T-helper 2 cell (primary cell): Measurements from ENCODE around the gene KIF21A.
A peak's percentile ranks its signal among the peaks of the same experiment; 100 is the strongest.

Experiments
- DNase-seq, 5 experiments: peaks; one replicate each; pipeline versions ENCODE4 v3.0.0 to v3.0.0-alpha.2; 2012 to 2022

Gene KIF21A

DNA sequence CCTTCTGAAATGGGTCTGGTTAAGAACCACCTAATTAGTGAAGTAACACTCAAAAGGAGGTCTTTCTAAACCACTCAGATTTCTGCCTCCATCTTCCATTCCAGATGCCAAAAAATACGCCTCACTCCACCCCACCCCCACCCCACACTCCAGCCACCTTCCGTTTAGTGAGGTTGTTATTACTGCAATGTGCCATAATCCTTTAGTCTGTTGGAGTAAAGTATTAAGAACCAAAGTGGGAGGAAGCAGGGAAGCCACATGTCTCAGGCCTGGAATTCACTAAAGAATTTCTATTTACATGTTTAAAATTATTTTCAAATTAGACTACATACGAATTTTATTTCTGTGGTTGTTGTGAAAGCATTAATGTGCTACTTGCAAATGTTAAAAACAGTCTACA, 7.4 kb downstream of the KIF21A start:
- no peak for DNase-seq

DNA sequence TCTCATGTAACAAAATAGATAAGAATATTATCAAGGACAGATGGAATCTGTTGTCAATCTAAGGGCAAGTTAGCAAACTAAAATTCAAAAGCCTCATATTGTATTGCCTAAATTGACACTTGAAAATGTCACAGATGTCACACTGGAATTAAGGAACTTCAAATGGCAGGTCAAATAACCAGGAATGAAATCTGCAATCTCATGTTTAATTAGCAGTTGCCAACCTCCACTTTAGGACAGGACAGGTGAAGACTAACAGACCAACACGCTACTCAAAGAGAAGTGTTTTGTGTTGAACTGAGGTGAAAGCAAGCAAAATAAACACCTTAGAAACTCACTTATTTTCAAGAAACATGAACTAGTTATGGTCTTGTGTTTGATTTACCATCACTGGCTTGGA, 11.1 kb downstream of the KIF21A start:
- no peak for DNase-seq

DNA sequence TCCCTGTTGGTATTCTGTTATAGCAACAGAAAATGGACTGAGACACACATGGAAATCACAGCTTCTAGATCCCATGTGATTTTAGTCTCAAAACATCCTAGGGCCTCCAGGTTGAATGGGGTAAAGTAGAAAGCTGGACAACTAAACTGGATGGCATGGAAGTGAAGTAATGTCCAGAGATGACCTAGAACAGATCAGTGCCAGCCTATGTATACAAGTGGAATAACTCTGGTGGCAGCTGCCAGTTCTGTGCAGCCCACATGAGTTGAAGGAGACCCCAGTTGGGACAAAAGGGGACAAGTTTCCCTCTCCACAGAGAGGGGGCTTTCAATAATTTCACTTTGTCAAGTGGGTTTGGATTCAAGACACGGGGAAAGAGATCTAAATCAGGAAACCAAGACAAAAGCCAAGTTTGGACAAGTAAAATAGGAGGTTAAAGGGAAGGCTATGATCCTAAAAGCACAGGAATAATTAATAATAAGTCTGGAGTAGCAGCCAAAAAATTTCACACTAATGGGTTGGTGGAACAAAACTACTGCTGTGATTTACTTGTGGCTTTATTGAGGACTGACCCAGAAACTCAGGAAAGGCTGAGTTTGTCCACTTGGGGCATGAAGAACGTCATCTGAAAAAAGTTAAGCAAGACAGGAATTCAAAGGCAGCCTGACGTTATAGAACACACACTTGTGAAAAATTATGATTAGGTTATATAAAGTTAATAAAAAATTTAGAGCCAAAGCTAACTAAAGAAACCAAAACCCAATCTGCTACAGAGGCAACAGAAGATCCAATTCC, 11.7 kb downstream of the KIF21A start:
- no peak for DNase-seq

GRCh38 chr12:39429809-39430208, 13.1 kb downstream of the KIF21A start:
- DNase-seq, result no peak

DNA sequence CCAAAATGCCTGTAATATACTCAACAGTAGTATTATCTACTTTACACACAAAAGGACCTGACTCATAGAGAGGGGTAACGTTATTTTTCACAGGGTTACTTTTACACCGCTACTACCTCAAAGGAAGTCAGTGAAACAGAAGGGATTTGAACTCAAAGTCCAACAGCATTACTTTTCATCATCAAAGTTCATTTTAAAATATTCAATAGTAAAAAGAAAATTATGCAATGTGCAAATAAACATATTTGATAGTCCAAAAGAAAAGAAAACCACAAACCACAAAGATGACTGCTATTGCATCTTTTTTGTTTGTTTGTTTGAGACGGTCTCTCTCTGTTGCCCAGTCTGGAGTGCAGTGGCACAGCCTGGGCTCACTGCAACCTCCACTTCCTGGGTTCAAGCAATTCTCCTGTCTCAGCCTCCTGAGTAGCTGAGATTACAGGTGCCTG, 15.5 kb downstream of the KIF21A start:
- DNase-seq, result no peak

- DNase-seq, result no peak
Measured at GRCh38 chr12:39426636-39427240, 16.2 kb downstream of the KIF21A start.

GRCh38 chr12:39420043-39420442, 22.9 kb downstream of the KIF21A start:
- DNase-seq, result no peak

DNA sequence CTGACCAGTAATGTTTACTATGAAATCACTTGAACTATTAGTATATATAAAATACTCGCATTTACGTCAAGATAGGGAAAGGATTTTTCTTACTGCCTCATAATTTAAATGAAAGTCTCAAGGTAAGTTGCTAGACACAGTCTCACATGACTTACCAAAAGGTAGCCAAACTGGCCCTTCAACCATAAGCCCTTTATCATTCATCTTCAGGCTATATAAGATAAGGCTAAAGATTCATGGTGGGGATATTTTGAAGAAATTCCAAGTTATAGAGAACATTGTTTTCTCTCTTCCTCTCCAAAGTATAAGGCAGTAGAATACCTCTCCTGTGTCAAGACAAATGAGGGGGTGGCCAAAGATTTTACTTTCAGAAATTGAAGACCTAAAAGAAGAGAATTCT, 23.4 kb downstream of the KIF21A start:
- DNase-seq, result no peak

DNA sequence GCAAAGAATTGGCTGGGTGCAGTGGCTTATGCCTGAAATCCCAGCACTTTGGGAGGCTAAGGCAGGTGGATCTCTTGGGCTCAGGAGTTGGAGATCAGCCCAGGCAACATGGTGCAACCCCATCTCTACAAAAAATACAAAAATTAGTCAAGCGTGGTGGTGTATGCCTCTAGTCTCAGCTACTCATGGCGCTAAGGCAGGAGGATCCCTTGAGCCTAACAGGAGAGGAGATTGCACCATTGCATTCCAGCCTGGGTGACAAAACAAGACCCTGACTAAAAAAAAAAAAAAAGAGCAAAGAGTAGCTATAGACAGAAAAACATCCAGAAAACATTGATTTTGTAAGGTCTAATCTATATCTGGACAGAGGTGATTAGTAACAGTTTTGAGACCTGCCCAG, 25.0 kb downstream of the KIF21A start:
- no peak for DNase-seq

DNA sequence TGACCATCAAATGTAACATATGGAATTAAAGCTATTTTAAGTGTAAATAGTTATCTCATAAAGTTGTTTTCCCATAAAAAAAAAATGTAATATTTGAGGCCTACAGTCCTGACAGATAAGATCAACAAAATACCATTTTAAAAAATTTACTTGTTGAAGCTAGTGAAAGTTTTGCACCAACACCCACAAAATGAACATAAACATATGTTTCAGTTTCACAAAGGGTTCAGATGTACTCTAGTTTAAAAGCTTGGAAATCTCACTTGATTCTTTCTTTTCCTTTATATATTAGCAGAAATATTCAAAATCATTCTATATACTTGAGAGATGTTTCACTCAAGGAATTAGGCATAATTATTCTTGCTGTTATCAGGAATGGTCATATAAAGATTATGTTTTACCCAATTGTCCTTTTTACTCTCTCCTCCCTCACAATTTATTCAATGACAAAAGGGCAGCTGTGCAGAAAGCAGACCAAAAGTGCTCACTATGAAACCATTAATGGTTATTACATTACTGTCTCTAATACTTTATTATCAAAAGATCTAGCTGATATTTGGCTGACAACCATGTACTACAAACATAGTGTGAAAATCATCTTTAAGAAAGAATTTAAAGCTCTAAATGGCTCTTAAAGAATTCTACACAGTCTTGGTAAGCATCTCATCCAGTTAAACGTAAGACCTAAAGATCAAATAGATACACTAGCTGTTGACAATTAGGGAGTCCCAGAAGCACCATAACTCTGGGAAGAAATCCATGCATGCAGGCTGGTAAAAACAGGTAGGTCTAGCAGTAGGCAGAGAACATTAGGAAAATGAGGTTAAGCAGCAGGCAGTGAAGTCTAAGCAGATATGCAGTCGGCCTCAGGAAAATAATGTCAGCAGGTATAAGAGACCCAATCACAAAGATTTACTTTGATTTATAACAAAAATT, 28.8 kb downstream of the KIF21A start:
- DNase-seq, result peak in 1 of 5 experiments; percentile 35

DNA sequence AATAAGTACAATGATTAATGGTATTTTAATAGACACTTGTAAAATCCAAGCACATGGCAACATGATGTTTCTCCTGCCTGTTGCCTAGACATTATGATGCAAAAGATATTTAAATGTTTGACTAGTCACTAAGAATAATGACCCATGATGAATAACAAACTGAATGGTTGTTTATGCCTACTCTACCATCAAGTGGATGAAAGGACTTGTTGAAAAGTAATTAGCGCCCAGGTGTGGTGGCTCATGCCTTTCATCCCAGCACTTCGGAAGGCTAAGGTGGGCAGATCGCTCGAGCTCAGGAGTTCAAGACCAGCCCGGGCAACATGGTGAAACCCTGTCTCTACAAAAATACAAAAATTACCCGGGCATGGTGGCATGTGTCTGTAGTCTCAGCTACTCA, 30.7 kb downstream of the KIF21A start:
- DNase-seq, result no peak

DNA sequence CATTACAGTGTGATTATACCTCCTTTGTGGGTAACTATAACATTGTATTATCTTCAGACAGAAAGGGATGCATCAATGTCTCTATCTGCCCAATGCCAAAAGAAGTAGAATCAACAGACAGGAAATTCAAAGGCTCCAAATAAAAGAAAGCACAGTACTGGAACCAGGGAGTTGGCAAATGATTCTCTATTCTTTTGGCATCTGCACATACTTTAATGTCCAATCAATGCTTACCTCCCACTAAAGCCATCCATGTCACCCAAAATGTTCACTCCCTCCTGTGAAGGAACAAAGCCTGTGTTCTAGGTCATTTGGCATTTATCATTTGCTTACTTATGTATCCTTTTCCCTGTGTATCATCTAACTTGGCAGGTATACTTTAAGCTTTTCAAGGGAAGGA, 36.7 kb downstream of the KIF21A start:
- no peak for DNase-seq

DNA sequence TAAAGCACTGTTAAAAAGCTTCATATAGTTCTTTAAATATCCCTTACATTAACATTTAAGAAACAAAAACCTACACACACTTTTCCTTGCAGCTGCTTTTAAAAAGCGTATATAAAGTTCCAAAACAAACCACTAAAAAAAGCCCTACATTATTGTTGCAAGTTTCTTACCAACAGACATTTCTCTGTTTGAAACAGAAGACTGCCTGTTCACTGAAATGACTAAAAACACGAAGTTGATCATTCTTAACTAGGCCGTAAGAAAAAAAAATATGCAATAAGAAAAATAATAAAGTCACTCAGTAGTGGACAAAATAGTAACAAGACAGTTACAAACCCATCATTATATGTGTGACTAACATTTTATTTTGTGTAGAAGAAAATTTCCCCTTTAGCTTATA, 37.3 kb downstream of the KIF21A start:
- DNase-seq, result peak in 1 of 5 experiments; percentile 41

GRCh38 chr12:39404000-39404399, 38.9 kb downstream of the KIF21A start:
- no peak for DNase-seq

- no peak for DNase-seq
Measured at GRCh38 chr12:39403376-39403775, 39.5 kb downstream of the KIF21A start.

- no peak for DNase-seq
Measured at GRCh38 chr12:39402922-39403321, 40.0 kb downstream of the KIF21A start.

DNA sequence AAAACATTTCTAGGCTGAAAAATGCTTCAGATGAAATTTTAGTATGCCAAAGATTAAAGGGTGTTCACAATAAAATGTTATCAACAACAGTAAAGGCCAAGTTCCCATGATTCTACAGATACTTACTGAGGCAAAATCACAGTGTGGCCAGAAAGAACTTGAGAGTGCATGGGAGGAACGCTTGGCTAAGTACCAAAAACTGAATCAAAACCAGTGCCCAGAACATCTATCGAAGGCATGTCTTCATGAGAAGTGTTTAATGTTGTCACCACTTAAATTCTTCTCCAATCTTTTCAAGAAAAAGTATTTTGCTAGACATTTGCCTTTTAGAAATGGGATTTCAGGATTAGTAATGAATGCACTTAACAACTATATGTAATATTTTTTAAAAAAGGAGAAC, 41.5 kb downstream of the KIF21A start:
- no peak for DNase-seq

- no peak for DNase-seq
Measured at GRCh38 chr12:39395866-39396265, 47.1 kb downstream of the KIF21A start.

GRCh38 chr12:39393890-39394289, 49.0 kb downstream of the KIF21A start:
- no peak for DNase-seq

- no peak for DNase-seq
Measured at GRCh38 chr12:39393179-39393578, 49.7 kb downstream of the KIF21A start.

DNA sequence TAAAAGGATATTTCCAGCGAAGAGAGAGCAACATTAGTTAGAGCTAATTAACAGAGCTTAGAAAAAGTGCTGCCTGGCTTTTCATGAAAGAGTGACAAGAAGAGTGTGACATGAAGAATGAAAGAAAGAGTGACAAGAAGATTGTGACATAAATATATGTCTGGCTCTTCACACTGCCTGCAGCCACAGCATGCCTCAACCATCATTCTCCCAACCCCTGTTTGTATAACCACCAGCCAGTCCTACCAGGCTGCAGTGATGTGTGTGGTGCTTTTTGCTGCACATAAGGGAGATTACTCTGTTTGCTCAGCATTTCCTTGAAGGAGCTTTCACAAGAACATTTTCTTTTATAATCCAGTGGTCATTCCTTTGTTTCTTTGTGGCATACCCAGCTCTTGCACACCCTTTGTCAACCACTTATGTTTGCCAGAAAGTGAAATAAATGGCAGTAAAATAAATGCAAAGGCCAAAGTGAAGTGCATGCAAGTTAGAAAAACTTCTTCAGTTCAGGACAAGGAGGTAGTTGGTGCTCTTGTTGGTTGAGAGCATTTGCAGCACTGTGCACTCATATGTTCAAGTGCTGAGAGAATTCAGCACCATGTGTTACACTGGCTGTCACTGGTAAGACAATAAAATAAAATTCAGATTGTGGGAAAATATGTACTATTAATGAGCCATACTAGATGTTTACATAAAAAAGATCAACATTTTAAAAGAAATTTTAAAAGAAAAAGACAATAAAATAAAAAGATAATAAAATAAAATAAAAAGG, 50.6 kb downstream of the KIF21A start:
- no peak for DNase-seq

DNA sequence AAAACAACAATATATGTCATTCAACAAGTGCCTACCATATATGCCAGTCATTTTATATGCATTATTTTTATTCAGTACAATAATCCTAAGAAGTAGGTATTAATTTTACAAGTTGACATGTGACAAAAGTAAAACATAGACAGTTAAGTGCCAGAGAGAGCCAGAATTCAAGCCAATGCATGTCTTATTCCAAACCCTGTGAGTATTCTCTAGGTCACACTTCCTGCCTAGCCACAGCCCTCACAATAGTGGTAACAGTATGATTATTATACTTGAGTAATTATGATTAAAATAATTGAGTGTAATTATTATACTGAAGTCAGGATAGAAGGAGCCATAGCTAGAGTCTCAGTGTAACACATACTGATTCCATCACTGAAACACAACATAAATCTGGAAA, 52.2 kb downstream of the KIF21A start:
- no peak for DNase-seq
